Psoas muscle (tissue), 8 donors: Measurements from ENCODE around the gene C15orf61. TPM values are rescaled to one million over a fixed set of nuclear protein-coding genes. Genes with fewer than 3 reads are reported as not detected.

Experiments
- ATAC-seq, 4 donors: fragments of 200-7000 bp; cut with Tn5 transposase; one replicate each; pipeline ENCODE4 v1.9.1; 2020; ENCODE audit warnings: moderate library complexity in 3 of 4, mild to moderate bottlenecking in 2 of 4
- DNase-seq, 2 donors: peaks; one replicate each; pipeline ENCODE4 v3.0.0-alpha.2; 2020
- H3K27ac ChIP-seq: fragments of 200-600 bp; one replicate; pipeline ENCODE4 v1.8.0; 2022
- H3K27me3 ChIP-seq, 3 donors: fragments of 200-600 bp in 1 of 3; one replicate each; pipeline versions ENCODE4 v1.6.1 to v1.8.0; 2013 to 2022; ENCODE audit warnings: low read length in 2 of 3, mild to moderate bottlenecking in 2 of 3, moderate library complexity in 1 of 3; ENCODE audit not compliant: insufficient read depth in 3 of 3
- H3K36me3 ChIP-seq, 2 donors: fragments of 200-600 bp in 1 of 2; one replicate each; pipeline versions ENCODE4 v1.6.1 to v1.8.0; 2013 to 2022; ENCODE audit warnings: low read depth in 1 of 2, mild to moderate bottlenecking in 1 of 2, moderate library complexity in 1 of 2; ENCODE audit not compliant: insufficient read depth in 1 of 2
- H3K4me1 ChIP-seq: fragments of 200-600 bp; one replicate; pipeline ENCODE4 v1.8.0; 2022
- H3K4me3 ChIP-seq: fragments of 200-600 bp; one replicate; pipeline ENCODE4 v1.8.0; 2022; ENCODE audit warnings: mild to moderate bottlenecking
- H3K9me3 ChIP-seq: fragments of 200-600 bp; one replicate; pipeline ENCODE4 v1.8.0; 2022
- WGBS, 3 donors: extraction: QIAGEN DNeasy Blood & Tissue Kit; methylation state at CpG; one replicate each; pipeline versions ENCODE4 v1.1.6 to v1.1.7; 2013; 5-methylcytosine and 5-hydroxymethylcytosine counted together
- intact Hi-C, 2 donors: fragments of 100-400 bp; cut with DNase I; formaldehyde crosslinking; loops; one replicate each; pipeline versions ENCODE4 v1.11.0 to v1.14.2; 2022
- polyA plus RNA-seq, 3 donors: library from polyadenylated mRNA; stranded (reverse); fragments of 200-250 nt; gene quantifications; one replicate each; pipeline ENCODE4 v1.2.3, GENCODE V29; 2013
- total RNA-seq, 4 donors: library from RNA; stranded (reverse); fragmentation: NEBNext Ultra II Directional in 2 of 4; extraction: Animal tissue kit (Norgen Biotek cat#: 25700) in 2 of 4; gene quantifications; one replicate each; pipeline versions ENCODE4 v1.2.1 to v1.2.4, GENCODE V29; 2021 to 2023
- TF ChIP-seq, protein P1 (sequence below): fragments of 200-600 bp; IDR thresholded peaks from one replicate; pipeline ENCODE4 v1.8.0; 2022; ENCODE audit warnings: antibody characterized with exemption
- donor health status: healthy with polysubstance abuse.
- donor health status: DM: no; HTN: no; CAD: no; lungs with moderate emphysema.
- donor health status: Bipolar disorder and iron deficiency.
- donor health status: healthy.
- donor health status: DM: yes; HTN: yes; CAD: no.
- donor health status: DM: no; HTN: no; CAD: no.
- donor health status: DM: no; HTN: no; CAD: no.
- donor health status: DM: yes; HTN: yes; CAD: no.

C15orf61 gene
- total and polyA plus RNA-seq, 7 donors, result 6.9 to 20.9 (median 11.2) TPM

DNA sequence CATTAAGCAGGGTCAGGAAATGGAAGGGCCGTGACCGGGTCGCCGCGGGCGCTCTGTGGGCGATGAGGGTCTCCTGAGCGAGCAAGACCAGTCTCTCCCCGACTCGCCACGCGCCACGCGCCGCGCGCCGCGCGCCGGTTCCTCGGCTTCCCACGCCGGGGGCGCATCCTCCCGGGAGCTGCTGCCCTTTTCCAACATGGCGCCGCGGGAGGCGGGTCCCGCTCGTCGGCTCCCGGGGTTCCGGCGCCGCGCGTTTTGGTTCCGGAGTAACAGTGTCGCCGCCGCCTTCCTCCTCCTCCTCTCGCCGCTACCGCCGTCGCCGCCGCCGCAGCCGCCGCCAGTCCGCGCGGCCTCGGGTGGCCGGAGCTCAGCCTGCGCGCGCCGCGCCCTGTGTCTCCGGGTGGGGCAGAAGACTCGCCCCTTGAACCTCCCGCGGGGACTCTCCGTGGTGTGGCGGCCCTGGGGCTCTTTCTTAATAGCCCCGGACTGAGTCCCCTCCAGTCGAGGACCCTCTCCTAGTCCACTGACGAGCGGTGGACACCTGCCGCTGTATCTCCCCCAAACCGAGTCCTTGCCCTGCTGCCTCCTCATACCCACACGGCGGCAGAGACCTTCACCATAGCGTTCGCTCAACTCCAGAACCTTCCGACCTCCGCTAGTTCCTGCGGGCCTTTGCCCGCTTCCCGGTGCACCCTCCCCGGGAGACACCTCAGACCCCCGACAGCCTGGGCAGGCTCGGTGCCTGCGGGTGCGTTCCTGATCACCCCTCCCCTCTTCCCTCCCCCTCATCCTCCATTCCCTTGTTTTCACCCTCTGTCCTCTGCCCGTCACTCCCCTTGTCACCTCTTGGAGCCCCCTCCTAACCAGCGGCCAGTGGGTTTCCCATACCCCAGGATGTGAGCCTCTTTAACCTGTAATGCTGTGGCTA is 21.8 kb downstream of the C15orf61 start, which contains the start of gene MAP2K5:
TSS of gene MAP2K5 (plus strand) at position 284 of the 928 bp plus-strand sequence. CDS start at position 917, 633 bp downstream.
- Histone ChIP-seq H3K4me3 (peak within 1 kb of the TSS; percentile 85), H3K4me1 (peaks cover 12% of the 10 kb centered on the region), H3K36me3 (peaks cover 0 to 19% of the 10 kb centered on the region in 2 donors), H3K9me3 (no peaks in the 10 kb centered on the region), H3K27ac (peak within 1 kb of the TSS; percentile 90), H3K27me3 (no peaks in the 10 kb centered on the region)
- peak; percentile 85 to 93 (median 89) for ATAC-seq
- TF ChIP-seq, protein P1, sequence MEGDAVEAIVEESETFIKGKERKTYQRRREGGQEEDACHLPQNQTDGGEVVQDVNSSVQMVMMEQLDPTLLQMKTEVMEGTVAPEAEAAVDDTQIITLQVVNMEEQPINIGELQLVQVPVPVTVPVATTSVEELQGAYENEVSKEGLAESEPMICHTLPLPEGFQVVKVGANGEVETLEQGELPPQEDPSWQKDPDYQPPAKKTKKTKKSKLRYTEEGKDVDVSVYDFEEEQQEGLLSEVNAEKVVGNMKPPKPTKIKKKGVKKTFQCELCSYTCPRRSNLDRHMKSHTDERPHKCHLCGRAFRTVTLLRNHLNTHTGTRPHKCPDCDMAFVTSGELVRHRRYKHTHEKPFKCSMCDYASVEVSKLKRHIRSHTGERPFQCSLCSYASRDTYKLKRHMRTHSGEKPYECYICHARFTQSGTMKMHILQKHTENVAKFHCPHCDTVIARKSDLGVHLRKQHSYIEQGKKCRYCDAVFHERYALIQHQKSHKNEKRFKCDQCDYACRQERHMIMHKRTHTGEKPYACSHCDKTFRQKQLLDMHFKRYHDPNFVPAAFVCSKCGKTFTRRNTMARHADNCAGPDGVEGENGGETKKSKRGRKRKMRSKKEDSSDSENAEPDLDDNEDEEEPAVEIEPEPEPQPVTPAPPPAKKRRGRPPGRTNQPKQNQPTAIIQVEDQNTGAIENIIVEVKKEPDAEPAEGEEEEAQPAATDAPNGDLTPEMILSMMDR, result no peak
- peak; percentile 91 to 93 for DNase-seq
- intact Hi-C loops, result loop anchor here in 1 of 2 donors (1.0 kb wide), 1 partner anchor 20 kb away; no protein-coding TSS in a partner anchor
- 0 to 1% (median 1%) methylated on average over 64 to 90 of the region's 91 CpGs for whole genome bisulfite sequencing, 3 donors

DNA sequence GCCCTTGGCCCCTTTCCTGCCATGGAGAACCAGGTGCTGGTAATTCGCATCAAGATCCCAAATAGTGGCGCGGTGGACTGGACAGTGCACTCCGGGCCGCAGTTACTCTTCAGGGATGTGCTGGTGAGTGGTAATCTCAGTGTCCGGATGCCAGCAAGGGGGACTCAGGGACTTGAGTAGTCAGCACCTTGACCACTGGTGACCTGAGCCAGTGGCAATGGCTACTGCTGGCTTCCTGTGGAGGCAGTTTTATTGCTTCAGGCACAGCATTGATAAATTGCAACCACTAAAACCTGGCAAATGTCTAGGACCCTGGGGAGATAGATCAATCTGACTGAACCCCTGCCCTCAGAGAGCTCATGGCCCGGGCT is 22.4 kb downstream of the C15orf61 start:
- no peaks in the 10 kb centered on the region for H3K9me3 ChIP-seq
- H3K27ac ChIP-seq, result peak overlapping the region; percentile 90
- no peaks in the 10 kb centered on the region for H3K27me3 ChIP-seq
- peaks cover 17% of the 10 kb centered on the region for H3K4me1 ChIP-seq
- TF ChIP-seq, protein P1, result no peak
- DNase-seq, result peak; percentile 22 to 57
- 9 to 13% (median 10%) methylated on average over 7 of the region's 7 CpGs for WGBS, 3 donors
- ATAC-seq, result peak; percentile 54 to 62 (median 60)
- H3K4me3 ChIP-seq, result peak overlapping the region; percentile 85
- intact Hi-C loops, result no loop called here
- H3K36me3 ChIP-seq, result peaks cover 0 to 19% of the 10 kb centered on the region in 2 donors

DNA sequence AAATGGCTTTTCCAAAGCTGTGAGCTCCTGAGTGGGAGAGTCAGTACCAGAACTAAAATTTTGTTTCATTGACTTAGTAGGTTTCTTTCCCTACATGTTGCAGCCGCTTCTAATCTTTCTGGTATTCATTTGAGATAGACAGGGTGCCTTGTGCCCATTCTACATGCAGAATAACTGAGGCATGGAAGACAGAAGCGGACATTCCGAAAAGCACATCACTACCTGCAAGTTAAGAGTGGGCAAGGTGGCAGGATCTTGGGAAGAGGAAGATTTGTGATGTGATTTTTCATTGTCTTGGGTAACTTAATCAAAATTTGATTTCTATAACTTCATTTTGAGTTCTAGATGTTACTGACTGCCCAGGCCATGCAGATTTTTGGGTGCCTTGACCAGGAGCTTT is 23.5 kb downstream of the C15orf61 start:
- peaks cover 0 to 19% of the 10 kb centered on the region in 2 donors for H3K36me3 ChIP-seq
- no peak overlapping the region for H3K27ac ChIP-seq
- TF ChIP-seq, protein P1, result no peak
- ATAC-seq (no peak), DNase-seq (no peak)
- H3K27me3 ChIP-seq, result no peaks in the 10 kb centered on the region
- intact Hi-C loops, result no loop called here
- H3K4me1 ChIP-seq, result peaks cover 29% of the 10 kb centered on the region
- H3K9me3 ChIP-seq, result no peaks in the 10 kb centered on the region
- 80 to 97% (median 95%) methylated on average over 3 of the region's 3 CpGs for WGBS, 3 donors
- no peak overlapping the region for H3K4me3 ChIP-seq

DNA sequence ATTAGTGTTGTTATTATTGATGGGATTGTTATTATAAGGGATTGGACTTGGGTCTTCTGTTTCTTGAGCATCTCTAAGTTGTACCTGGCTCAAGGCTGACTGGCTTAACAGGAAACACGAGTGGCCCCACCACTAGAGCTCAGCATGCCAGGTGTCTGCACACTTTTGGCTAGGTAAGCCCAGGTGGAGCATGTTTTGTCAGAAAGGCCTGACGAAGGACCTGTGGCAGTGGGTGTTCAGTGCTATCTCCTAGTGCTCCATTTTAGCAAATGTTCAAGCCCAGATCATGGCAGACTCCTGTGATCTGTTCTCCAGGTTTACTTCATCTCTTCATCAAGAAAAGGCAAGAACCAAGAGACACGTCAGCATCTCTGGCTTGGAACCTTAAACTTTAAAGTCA is 24.9 kb downstream of the C15orf61 start:
- peaks cover 0 to 26% of the 10 kb centered on the region in 2 donors for H3K36me3 ChIP-seq
- no peak overlapping the region for H3K27ac ChIP-seq
- no peaks in the 10 kb centered on the region for H3K9me3 ChIP-seq
- WGBS, 3 donors, result 70 to 81% (median 80%) methylated on average over 3 of the region's 3 CpGs
- H3K4me1 ChIP-seq, result peaks cover 39% of the 10 kb centered on the region
- H3K27me3 ChIP-seq, result no peaks in the 10 kb centered on the region
- no peak for DNase-seq
- TF ChIP-seq, protein P1, result no peak
- no peak overlapping the region for H3K4me3 ChIP-seq
- ATAC-seq, result no peak
- intact Hi-C loops, result no loop called here
